KOPT-K1 (cell line): ENCODE data around the gene CA6.
"Not testable (repeated sequence)": the region's sequence is repeated elsewhere in the genome, so short reads cannot be mapped to it uniquely, and the experiment has no call there.

Experiments
- H3K27ac ChIP-seq: fragments of 200-600 bp; sonication (generic); 2 replicates; pipeline ENCODE4 v1.5.1; 2016; ENCODE audit warnings: antibody characterized with exemption, mild to moderate bottlenecking, low read depth, low read length; ENCODE audit not compliant: poor library complexity, severe bottlenecking
- H3K36me3 ChIP-seq: fragments of 200-600 bp; sonication (generic); 2 replicates; pipeline ENCODE4 v1.5.1; 2017; ENCODE audit warnings: antibody characterized with exemption, mild to moderate bottlenecking, low read length, moderate library complexity; ENCODE audit not compliant: insufficient read depth
- H3K9me3 ChIP-seq: fragments of 200-600 bp; sonication (generic); 2 replicates; pipeline ENCODE4 v1.5.1; 2017; ENCODE audit warnings: antibody characterized with exemption, low read length, mild to moderate bottlenecking; ENCODE audit not compliant: insufficient read depth, poor library complexity, severe bottlenecking

Gene CA6

GRCh38 chr1:8943498-8944405 lies 1.9 kb upstream of the CA6 start:
- no peaks in the 10 kb centered on the region for H3K9me3 ChIP-seq
- H3K27ac ChIP-seq = peak overlapping the region; percentile 98

GRCh38 chr1:8947127-8947691 lies 1.5 kb downstream of the CA6 start:
- peak overlapping the region; percentile 98 for H3K27ac ChIP-seq
- H3K36me3 ChIP-seq = no peaks in the 10 kb centered on the region
- H3K9me3 ChIP-seq = no peaks in the 10 kb centered on the region

More at GRCh38 chr1:8943498-8944405, 1.9 kb upstream of the CA6 start:
- no peaks in the 10 kb centered on the region for H3K36me3 ChIP-seq

- H3K9me3 ChIP-seq = no peaks in the 10 kb centered on the region
- H3K27ac ChIP-seq = peak overlapping the region; percentile 37
- H3K36me3 ChIP-seq = no peaks in the 10 kb centered on the region
Observed at GRCh38 chr1:8950309-8950708, 4.6 kb downstream of the CA6 start.

GRCh38 chr1:8951231-8951630 lies 5.6 kb downstream of the CA6 start:
- Histone ChIP-seq H3K9me3 (no peaks in the 10 kb centered on the region), H3K27ac (no peak overlapping the region), H3K36me3 (no peaks in the 10 kb centered on the region)

GRCh38 chr1:8955406-8955805 lies 9.7 kb downstream of the CA6 start:
- Histone ChIP-seq H3K27ac (no peak overlapping the region), H3K36me3 (no peaks in the 10 kb centered on the region), H3K9me3 (no peaks in the 10 kb centered on the region)

- H3K36me3 ChIP-seq = no peaks in the 10 kb centered on the region
- H3K27ac ChIP-seq = peak overlapping the region; percentile 22
- no peaks in the 10 kb centered on the region for H3K9me3 ChIP-seq
Observed at GRCh38 chr1:8956461-8957349, 11.0 kb downstream of the CA6 start.

GRCh38 chr1:8962812-8963530 lies 17.3 kb downstream of the CA6 start:
- H3K27ac ChIP-seq = peak overlapping the region; percentile 6
- no peaks in the 10 kb centered on the region for H3K9me3 ChIP-seq
- no peaks in the 10 kb centered on the region for H3K36me3 ChIP-seq

GRCh38 chr1:8963963-8964362 lies 18.3 kb downstream of the CA6 start:
- H3K27ac ChIP-seq = no peak overlapping the region
- no peaks in the 10 kb centered on the region for H3K9me3 ChIP-seq
- H3K36me3 ChIP-seq = no peaks in the 10 kb centered on the region

GRCh38 chr1:8965121-8965820 lies 19.6 kb downstream of the CA6 start:
- no peaks in the 10 kb centered on the region for H3K36me3 ChIP-seq
- no peaks in the 10 kb centered on the region for H3K9me3 ChIP-seq
- H3K27ac ChIP-seq = no peak overlapping the region

GRCh38 chr1:8966606-8967005 lies 20.9 kb downstream of the CA6 start:
- Histone ChIP-seq H3K36me3 (no peaks in the 10 kb centered on the region), H3K9me3 (no peaks in the 10 kb centered on the region), H3K27ac (no peak overlapping the region)

GRCh38 chr1:8968902-8969301 lies 23.2 kb downstream of the CA6 start:
- H3K9me3 ChIP-seq, H3K36me3 ChIP-seq, H3K27ac ChIP-seq: not testable (repeated sequence)

GRCh38 chr1:8969937-8970336 lies 24.3 kb downstream of the CA6 start:
- Histone ChIP-seq H3K36me3 (no peaks in the 10 kb centered on the region), H3K27ac (peak overlapping the region; percentile 81), H3K9me3 (no peaks in the 10 kb centered on the region)

- no peaks in the 10 kb centered on the region for H3K9me3 ChIP-seq
- H3K36me3 ChIP-seq = no peaks in the 10 kb centered on the region
- peak overlapping the region; percentile 81 for H3K27ac ChIP-seq
Observed at GRCh38 chr1:8970870-8971337, 25.2 kb downstream of the CA6 start.

GRCh38 chr1:8974551-8974950 lies 28.9 kb downstream of the CA6 start:
- Histone ChIP-seq H3K27ac (no peak overlapping the region), H3K36me3 (no peaks in the 10 kb centered on the region), H3K9me3 (no peaks in the 10 kb centered on the region)
